Activated T-cell treated with anti-CD3 and anti-CD28 coated beads, Interleukin-2, amount 50 U/mL, for 72 hours (primary cell): ENCODE results near the gene HMSD. TPM values are rescaled to one million over a fixed set of nuclear protein-coding genes. Genes with fewer than 3 reads are reported as not detected.
A peak's percentile ranks its signal among the peaks of the same experiment; 100 is the strongest.

Source experiments
- ATAC-seq, 2 donors: fragments of 150-1000 bp; cut with Tn5 transposase; replicated peaks in 1 of 2; 2 replicates each; pipeline ENCODE4 v1.10.0; 2021; ENCODE audit warnings: moderate library complexity in 2 of 2, mild to moderate bottlenecking in 1 of 2
- DNase-seq, 2 donors: peaks; one replicate each; pipeline ENCODE4 v3.0.0; 2021 to 2022; ENCODE audit warnings: mixed read lengths in 1 of 2
- H3K27ac Mint-ChIP-seq: one replicate; pipeline ENCODE4 v1.8.0; 2022; ENCODE audit warnings: mild to moderate bottlenecking, moderate library complexity, mixed read lengths
- H3K27me3 Mint-ChIP-seq: one replicate; pipeline ENCODE4 v1.8.0; 2022; ENCODE audit warnings: low read depth, mixed read lengths
- H3K36me3 Mint-ChIP-seq, 2 donors: one replicate each; pipeline ENCODE4 v1.8.0; 2022; ENCODE audit warnings: mixed read lengths in 2 of 2, mild to moderate bottlenecking in 1 of 2; ENCODE audit not compliant: insufficient read depth in 2 of 2
- H3K4me1 Mint-ChIP-seq: one replicate; pipeline ENCODE4 v1.8.0; 2022; ENCODE audit warnings: low read depth, mixed read lengths
- H3K4me3 Mint-ChIP-seq, 2 donors: one replicate each; pipeline ENCODE4 v1.8.0; 2022; ENCODE audit warnings: mild to moderate bottlenecking in 2 of 2, mixed read lengths in 2 of 2, moderate library complexity in 2 of 2
- H3K9me3 Mint-ChIP-seq, 2 donors: one replicate each; pipeline ENCODE4 v1.8.0; 2022; ENCODE audit warnings: mixed read lengths in 2 of 2
- total RNA-seq, 2 donors: library from RNA; stranded (reverse); gene quantifications; one replicate each; pipeline ENCODE4 v1.2.3, GENCODE V29; 2022

Gene HMSD
- total RNA-seq, 2 donors from 2014 or later = 65.8 to 68.8 TPM

- Mint-ChIP-seq H3K27ac (peak overlapping the region; percentile 14), H3K9me3 (no peaks in the 10 kb centered on the region)
Measured at GRCh38 chr18:63963615-63964256, 14.6 kb downstream of the HMSD start.

GRCh38 chr18:63964908-63965307 lies 15.8 kb downstream of the HMSD start:
- H3K27me3 Mint-ChIP-seq = peaks cover 5% of the 10 kb centered on the region
- DNase-seq (no peak), ATAC-seq (no peak)
- peaks cover 5 to 8% of the 10 kb centered on the region in 2 donors for H3K36me3 Mint-ChIP-seq
- H3K27ac Mint-ChIP-seq = no peak overlapping the region
- no peak overlapping the region for H3K4me3 Mint-ChIP-seq
- peaks cover 11% of the 10 kb centered on the region for H3K4me1 Mint-ChIP-seq
- no peaks in the 10 kb centered on the region for H3K9me3 Mint-ChIP-seq

More at GRCh38 chr18:63963615-63964256, 14.6 kb downstream of the HMSD start:
- Mint-ChIP-seq H3K27me3 (peaks cover 5% of the 10 kb centered on the region), H3K4me1 (no peaks in the 10 kb centered on the region), H3K4me3 (no peak overlapping the region), H3K36me3 (peaks cover 4% of the 10 kb centered on the region in 2 donors)
- DNase-seq (peak; percentile 29 to 37), ATAC-seq (peak; percentile 66 to 75)

- Mint-ChIP-seq H3K27ac (no peak overlapping the region), H3K27me3 (no peaks in the 10 kb centered on the region), H3K36me3 (peaks cover 7 to 8% of the 10 kb centered on the region in 2 donors), H3K4me3 (no peak overlapping the region), H3K9me3 (no peaks in the 10 kb centered on the region), H3K4me1 (peaks cover 14% of the 10 kb centered on the region)
- no peak for DNase-seq
- no peak for ATAC-seq
Measured at GRCh38 chr18:63965716-63966330, 16.7 kb downstream of the HMSD start.

GRCh38 chr18:63969942-63970808 lies 21.1 kb downstream of the HMSD start, which contains the start of gene SERPINB8:
SERPINB8 (plus strand) TSS chr18:63970081; CDS start chr18:63978309, 8,228 bp downstream.
- peak within 1 kb of the TSS; percentile 94 for H3K27ac Mint-ChIP-seq
- H3K27me3 Mint-ChIP-seq = no peaks in the 10 kb centered on the region
- ATAC-seq (peak; percentile 91 to 95), DNase-seq (peak; percentile 87 to 89)
- peaks cover 41% of the 10 kb centered on the region for H3K4me1 Mint-ChIP-seq
- H3K9me3 Mint-ChIP-seq = peaks cover 0 to 1% of the 10 kb centered on the region in 2 donors
- H3K36me3 Mint-ChIP-seq = peaks cover 6% of the 10 kb centered on the region in 2 donors
- peak within 1 kb of the TSS; percentile 88 to 99 for H3K4me3 Mint-ChIP-seq

- Mint-ChIP-seq H3K4me1 (peaks cover 41% of the 10 kb centered on the region), H3K36me3 (peaks cover 6% of the 10 kb centered on the region in 2 donors), H3K9me3 (peaks cover 0 to 1% of the 10 kb centered on the region in 2 donors), H3K4me3 (peak overlapping the region; percentile 88 to 99), H3K27me3 (no peaks in the 10 kb centered on the region), H3K27ac (peak overlapping the region; percentile 82)
- ATAC-seq (no peak), DNase-seq (no peak)
Measured at GRCh38 chr18:63970809-63971205, 21.7 kb downstream of the HMSD start.

- no peaks in the 10 kb centered on the region for H3K27me3 Mint-ChIP-seq
- ATAC-seq (no peak), DNase-seq (no peak)
- peak overlapping the region; percentile 88 to 99 for H3K4me3 Mint-ChIP-seq
- H3K4me1 Mint-ChIP-seq = peaks cover 41% of the 10 kb centered on the region
- H3K36me3 Mint-ChIP-seq = peaks cover 6% of the 10 kb centered on the region in 2 donors
- H3K9me3 Mint-ChIP-seq = peaks cover 0 to 1% of the 10 kb centered on the region in 2 donors
- H3K27ac Mint-ChIP-seq = peak overlapping the region; percentile 82
Measured at GRCh38 chr18:63971320-63972001, 22.4 kb downstream of the HMSD start.

GRCh38 chr18:63972002-63972376 lies 22.9 kb downstream of the HMSD start:
- peaks cover 41% of the 10 kb centered on the region for H3K4me1 Mint-ChIP-seq

GRCh38 chr18:63974991-63975390 lies 25.9 kb downstream of the HMSD start:
- Mint-ChIP-seq H3K27ac (no peak overlapping the region), H3K9me3 (peaks cover 0 to 1% of the 10 kb centered on the region in 2 donors), H3K36me3 (peaks cover 2 to 4% of the 10 kb centered on the region in 2 donors), H3K27me3 (no peaks in the 10 kb centered on the region), H3K4me1 (peaks cover 39% of the 10 kb centered on the region), H3K4me3 (no peak overlapping the region)
- ATAC-seq (no peak), DNase-seq (peak in 1 of 2 donors; percentile 23)

More at GRCh38 chr18:63972002-63972376, 22.9 kb downstream of the HMSD start:
- Mint-ChIP-seq H3K27me3 (no peaks in the 10 kb centered on the region), H3K27ac (peak overlapping the region; percentile 82), H3K36me3 (peaks cover 6% of the 10 kb centered on the region in 2 donors), H3K4me3 (peak overlapping the region; percentile 88 to 99), H3K9me3 (peaks cover 0 to 1% of the 10 kb centered on the region in 2 donors)
- DNase-seq (no peak), ATAC-seq (no peak)

- ATAC-seq = no peak
- Mint-ChIP-seq H3K4me1 (peaks cover 39% of the 10 kb centered on the region), H3K27me3 (no peaks in the 10 kb centered on the region), H3K9me3 (peaks cover 0 to 1% of the 10 kb centered on the region in 2 donors), H3K4me3 (no peak overlapping the region), H3K27ac (no peak overlapping the region), H3K36me3 (peaks cover 2 to 4% of the 10 kb centered on the region in 2 donors)
- DNase-seq = no peak
Measured at GRCh38 chr18:63975628-63976027, 26.5 kb downstream of the HMSD start.

- H3K27me3 Mint-ChIP-seq = no peaks in the 10 kb centered on the region
- DNase-seq (no peak), ATAC-seq (peak; percentile 52 to 64)
- peaks cover 0 to 1% of the 10 kb centered on the region in 2 donors for H3K9me3 Mint-ChIP-seq
- no peak overlapping the region for H3K4me3 Mint-ChIP-seq
- H3K4me1 Mint-ChIP-seq = peaks cover 25% of the 10 kb centered on the region
- H3K27ac Mint-ChIP-seq = no peak overlapping the region
- H3K36me3 Mint-ChIP-seq = peaks cover 4 to 5% of the 10 kb centered on the region in 2 donors
Measured at GRCh38 chr18:63977040-63977439, 27.9 kb downstream of the HMSD start.

GRCh38 chr18:63979409-63979920 lies 30.4 kb downstream of the HMSD start:
- DNase-seq (peak; percentile 24 to 41), ATAC-seq (peak; percentile 27 to 52)
- peaks cover 14% of the 10 kb centered on the region for H3K4me1 Mint-ChIP-seq
- H3K9me3 Mint-ChIP-seq = no peaks in the 10 kb centered on the region
- H3K27ac Mint-ChIP-seq = peak overlapping the region; percentile 58
- H3K36me3 Mint-ChIP-seq = peaks cover 4 to 5% of the 10 kb centered on the region in 2 donors
- H3K4me3 Mint-ChIP-seq = peak overlapping the region in 1 of 2 donors; percentile 70
- no peaks in the 10 kb centered on the region for H3K27me3 Mint-ChIP-seq

- Mint-ChIP-seq H3K27me3 (no peaks in the 10 kb centered on the region), H3K4me3 (peak overlapping the region in 1 of 2 donors; percentile 29), H3K27ac (no peak overlapping the region), H3K4me1 (peaks cover 9% of the 10 kb centered on the region), H3K36me3 (peaks cover 4 to 5% of the 10 kb centered on the region in 2 donors), H3K9me3 (no peaks in the 10 kb centered on the region)
- ATAC-seq = no peak
- DNase-seq = no peak
Measured at GRCh38 chr18:63980027-63980426, 30.9 kb downstream of the HMSD start.
